ENCODE results near the gene MRPL43. TPM values are rescaled to one million over a fixed set of nuclear protein-coding genes. Genes with fewer than 3 reads are reported as not detected.
A peak's percentile ranks its signal among the peaks of the same experiment; 100 is the strongest.

Gene MRPL43
- polyA plus RNA-seq, 2 of the 4 experiments (the other 2 are of a cell fraction) = 76.3 to 83.4 TPM

DNA sequence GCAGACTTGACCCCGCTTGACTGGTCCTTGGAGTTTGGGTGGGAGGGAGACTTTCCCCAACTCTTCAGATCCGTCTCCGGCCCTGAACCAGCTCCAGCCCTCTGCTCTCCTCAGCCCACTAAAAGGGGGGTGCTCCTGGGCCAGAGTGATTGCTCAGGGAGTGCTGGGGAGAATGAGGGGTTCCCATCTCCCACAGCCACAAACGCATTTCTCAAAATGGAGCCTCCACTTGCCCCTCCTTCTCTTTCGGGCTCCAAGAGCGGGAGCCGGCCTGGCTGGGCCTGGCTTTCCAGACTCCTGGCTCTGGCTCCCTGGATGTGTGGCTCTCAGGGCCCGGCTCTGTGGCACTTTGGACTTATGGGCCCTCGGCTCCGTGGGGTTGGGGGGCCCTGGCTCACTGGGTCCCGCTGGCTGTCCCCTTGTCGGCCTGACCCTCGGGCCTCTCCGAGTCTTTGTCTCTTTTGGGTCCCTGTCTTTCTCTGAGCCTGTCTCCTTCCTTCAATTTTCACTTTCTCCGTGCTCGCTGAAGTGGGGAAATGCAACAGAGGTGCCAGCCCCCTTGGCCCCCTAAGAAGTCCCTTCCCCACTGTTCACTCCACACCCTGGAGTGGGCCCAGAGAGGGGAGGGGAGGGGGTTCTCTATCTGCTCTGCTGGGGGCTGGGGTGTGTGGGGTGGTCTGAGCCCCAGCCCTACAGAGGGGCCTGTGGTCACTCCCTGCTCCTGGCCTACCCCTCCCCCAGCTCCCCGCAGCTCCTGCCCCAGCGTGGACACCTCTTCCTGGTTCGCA is 13.0 kb upstream of the MRPL43 start:
- no peak for ATAC-seq
- H3K4me3 ChIP-seq = peak overlapping the region; percentile 92
- 39% methylated on average over 19 of the region's 19 CpGs for WGBS (ENCODE audit: missing lambda C conversion rate)
- no peak for FAIRE-seq
- TF ChIP-seq SMC3 (IDR thresholded peaks at IDR 0.05) (no peak), CTCF (IDR thresholded peaks at IDR 0.05) (no peak), POLR2A (IDR thresholded peaks at IDR 0.05; ENCODE audit: low read length) (0 out of 2 replicates have a peak, but pooled peaks have one; percentile 5)
- TF ChIP-seq, protein P1, sequence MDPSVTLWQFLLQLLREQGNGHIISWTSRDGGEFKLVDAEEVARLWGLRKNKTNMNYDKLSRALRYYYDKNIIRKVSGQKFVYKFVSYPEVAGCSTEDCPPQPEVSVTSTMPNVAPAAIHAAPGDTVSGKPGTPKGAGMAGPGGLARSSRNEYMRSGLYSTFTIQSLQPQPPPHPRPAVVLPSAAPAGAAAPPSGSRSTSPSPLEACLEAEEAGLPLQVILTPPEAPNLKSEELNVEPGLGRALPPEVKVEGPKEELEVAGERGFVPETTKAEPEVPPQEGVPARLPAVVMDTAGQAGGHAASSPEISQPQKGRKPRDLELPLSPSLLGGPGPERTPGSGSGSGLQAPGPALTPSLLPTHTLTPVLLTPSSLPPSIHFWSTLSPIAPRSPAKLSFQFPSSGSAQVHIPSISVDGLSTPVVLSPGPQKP (IDR thresholded peaks at IDR 0.05; ENCODE audit: low read depth, low read length) = no peak
- TF ChIP-seq, protein P2, sequence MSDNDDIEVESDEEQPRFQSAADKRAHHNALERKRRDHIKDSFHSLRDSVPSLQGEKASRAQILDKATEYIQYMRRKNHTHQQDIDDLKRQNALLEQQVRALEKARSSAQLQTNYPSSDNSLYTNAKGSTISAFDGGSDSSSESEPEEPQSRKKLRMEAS (IDR thresholded peaks at IDR 0.05) = no peak
- peak overlapping the region; percentile 98 for H3K27ac ChIP-seq
- peaks cover 27% of the 10 kb centered on the region for H3K4me1 ChIP-seq
- ChIA-PET CTCF (interaction anchor here (1.2 to 25.8 kb wide), 9 partner anchors 7 to 59 kb away, joined by 3 to 608 read pairs (median 18); partner anchors contain the start of genes MRPL43, PDZD7, SFXN3 and TWNK), POLR2A (interaction anchor here (1.6 kb wide), 1 partner anchor 11 kb away, joined by 7 read pairs; no protein-coding TSS in a partner anchor)
- DNase-seq (ENCODE audit: low read depth in 1 of 2, low spot score in 1 of 2) = no peak
- peak overlapping the region; percentile 89 for H3K4me2 ChIP-seq
- H3K9me3 ChIP-seq = no peaks in the 10 kb centered on the region

GRCh38 chr10:100999742-101000126 is 12.4 kb upstream of the MRPL43 start, which contains the start of gene LZTS2:
Gene LZTS2, plus strand, starts transcription at chr10:100999808. Its CDS starts 2,731 bp downstream, at chr10:101002539.
- ATAC-seq (no peak), FAIRE-seq (no peak), DNase-seq (ENCODE audit: low read depth in 1 of 2, low spot score in 1 of 2) (no peak)
- H3K9me3 ChIP-seq = no peaks in the 10 kb centered on the region
- 4% methylated on average over 3 of the region's 44 CpGs for WGBS (ENCODE audit: missing lambda C conversion rate)
- TF ChIP-seq USF2 (IDR thresholded peaks at IDR 0.05) = no peak
- TF ChIP-seq HDAC2 (IDR thresholded peaks at IDR 0.05) = no peak
- TF ChIP-seq TFCP2L1 (CRISPR knock-in tag; IDR thresholded peaks at IDR 0.05) = no peak
- TF ChIP-seq ZNF302 (CRISPR knock-in tag; IDR thresholded peaks at IDR 0.05) = no peak
- TF ChIP-seq SMC3 (IDR thresholded peaks at IDR 0.05) = no peak
- no peak for TF ChIP-seq NFE2L2 (conservative IDR thresholded peaks at IDR 0.05; ENCODE audit: low read length)
- TF ChIP-seq RARB (CRISPR knock-in tag; IDR thresholded peaks at IDR 0.05) = no peak
- TF ChIP-seq FOSB (CRISPR knock-in tag; IDR thresholded peaks at IDR 0.05) = no peak
- no peak for TF ChIP-seq ZFP36 (IDR thresholded peaks at IDR 0.05; ENCODE audit: borderline replicate concordance, partially characterized antibody)
- TF ChIP-seq HOXB13 (CRISPR knock-in tag; IDR thresholded peaks at IDR 0.05; ENCODE audit: low read depth) = no peak
- no peak for TF ChIP-seq HOXB5 (CRISPR knock-in tag; IDR thresholded peaks at IDR 0.05)
- no peak for TF ChIP-seq ESRRA (IDR thresholded peaks at IDR 0.05; ENCODE audit: borderline replicate concordance, low read length)
- TF ChIP-seq, protein P3, sequence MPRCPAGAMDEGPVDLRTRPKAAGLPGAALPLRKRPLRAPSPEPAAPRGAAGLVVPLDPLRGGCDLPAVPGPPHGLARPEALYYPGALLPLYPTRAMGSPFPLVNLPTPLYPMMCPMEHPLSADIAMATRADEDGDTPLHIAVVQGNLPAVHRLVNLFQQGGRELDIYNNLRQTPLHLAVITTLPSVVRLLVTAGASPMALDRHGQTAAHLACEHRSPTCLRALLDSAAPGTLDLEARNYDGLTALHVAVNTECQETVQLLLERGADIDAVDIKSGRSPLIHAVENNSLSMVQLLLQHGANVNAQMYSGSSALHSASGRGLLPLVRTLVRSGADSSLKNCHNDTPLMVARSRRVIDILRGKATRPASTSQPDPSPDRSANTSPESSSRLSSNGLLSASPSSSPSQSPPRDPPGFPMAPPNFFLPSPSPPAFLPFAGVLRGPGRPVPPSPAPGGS (IDR thresholded peaks at IDR 0.05) = no peak
- TF ChIP-seq, protein P2 (IDR thresholded peaks at IDR 0.05) = no peak
- H3K27ac ChIP-seq = peak within 1 kb of the TSS; percentile 98
- ChIA-PET POLR2A (interaction anchor here (1.6 kb wide), 1 partner anchor 12 kb away, joined by 7 read pairs; no protein-coding TSS in a partner anchor), CTCF (interaction anchor here (0.5 to 25.8 kb wide), 14 partner anchors 7 to 460 kb away, joined by 3 to 608 read pairs (median 5); partner anchors contain the start of genes MRPL43, PDZD7, SFXN3 and TWNK)
- peaks cover 27% of the 10 kb centered on the region for H3K4me1 ChIP-seq
- H3K4me3 ChIP-seq = peak within 1 kb of the TSS; percentile 92
- H3K4me2 ChIP-seq = peak within 1 kb of the TSS; percentile 89

Measured in A549 (cell line).